ENCODE measurements around the gene MCOLN2.

DNA sequence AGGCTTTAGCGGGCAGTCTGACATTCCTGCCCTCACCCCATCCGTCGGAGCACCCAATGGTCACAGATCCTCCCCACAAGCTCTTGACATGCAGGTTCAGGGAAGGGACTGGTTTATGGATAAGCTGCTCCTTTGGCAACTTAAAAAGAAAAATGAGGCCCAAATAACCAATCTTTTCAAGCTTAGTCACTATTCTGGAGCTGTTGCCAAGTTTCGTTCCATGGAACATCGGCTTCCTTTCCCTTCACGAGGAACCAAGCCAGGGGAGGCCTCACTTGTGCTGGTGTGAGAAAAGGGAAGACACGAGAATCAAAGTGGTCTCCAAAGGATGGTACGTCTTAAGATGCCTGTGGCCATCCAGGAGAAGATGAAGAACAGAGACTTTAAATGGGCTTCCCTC is 57.8 kb downstream of the MCOLN2 start:
- TF ChIP-seq, protein P1, sequence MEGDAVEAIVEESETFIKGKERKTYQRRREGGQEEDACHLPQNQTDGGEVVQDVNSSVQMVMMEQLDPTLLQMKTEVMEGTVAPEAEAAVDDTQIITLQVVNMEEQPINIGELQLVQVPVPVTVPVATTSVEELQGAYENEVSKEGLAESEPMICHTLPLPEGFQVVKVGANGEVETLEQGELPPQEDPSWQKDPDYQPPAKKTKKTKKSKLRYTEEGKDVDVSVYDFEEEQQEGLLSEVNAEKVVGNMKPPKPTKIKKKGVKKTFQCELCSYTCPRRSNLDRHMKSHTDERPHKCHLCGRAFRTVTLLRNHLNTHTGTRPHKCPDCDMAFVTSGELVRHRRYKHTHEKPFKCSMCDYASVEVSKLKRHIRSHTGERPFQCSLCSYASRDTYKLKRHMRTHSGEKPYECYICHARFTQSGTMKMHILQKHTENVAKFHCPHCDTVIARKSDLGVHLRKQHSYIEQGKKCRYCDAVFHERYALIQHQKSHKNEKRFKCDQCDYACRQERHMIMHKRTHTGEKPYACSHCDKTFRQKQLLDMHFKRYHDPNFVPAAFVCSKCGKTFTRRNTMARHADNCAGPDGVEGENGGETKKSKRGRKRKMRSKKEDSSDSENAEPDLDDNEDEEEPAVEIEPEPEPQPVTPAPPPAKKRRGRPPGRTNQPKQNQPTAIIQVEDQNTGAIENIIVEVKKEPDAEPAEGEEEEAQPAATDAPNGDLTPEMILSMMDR (conservative IDR thresholded peaks at IDR 0.05 in 1 of 2, IDR thresholded peaks at IDR 0.05 in 1 of 2; ENCODE audit: extremely low read depth in 1 of 2, insufficient read depth in 1 of 2, low read depth in 1 of 2, low read length in 2 of 2) = no peak
- no peak for TF ChIP-seq EZH2 (IDR thresholded peaks at IDR 0.05; ENCODE audit: borderline replicate concordance, low read length)
